K562 (cell line): ENCODE measurements around the gene ITPR3. TPM values are rescaled to one million over a fixed set of nuclear protein-coding genes. Genes with fewer than 3 reads are reported as not detected.

ENCODE experiments used
- ATAC-seq: fragments of 200-7000 bp; cut with Tn5 transposase; 3 replicates; pipeline ENCODE4 v1.9.1; 2020; ENCODE audit warnings: moderate library complexity
- BruUV-seq: library from RNA; stranded (reverse); fragments of 400-500 nt; replicated peaks from 2 replicates; lab custom pipeline; 2021; lab: Mats Ljungman, UMichigan
- CTCF ChIA-PET: fragments of 300-600 bp; formaldehyde crosslinking; extraction: SDS; loops from one replicate; lab custom pipeline; 2021; ENCODE audit warnings: low intra/inter-chr PET ratio; lab: Yijun Ruan, JAX
- POLR2A ChIA-PET: fragments of 300-600, 350-650 bp; sonication (Branson Sonifier 250); formaldehyde crosslinking; extraction: SDS; loops from one replicate; lab custom pipeline; 2021; ENCODE audit warnings: antibody characterized with exemption, inconsistent platforms; lab: Yijun Ruan, JAX
- DNase-seq, 4 experiments: peaks; one replicate each; pipeline versions ENCODE4 v3.0.0 to v3.0.0-alpha.2; 2011 to 2018; ENCODE audit warnings: low spot score in 3 of 4, mixed read lengths in 3 of 4; ENCODE audit errors: extremely low read depth in 1 of 4
- FAIRE-seq: peaks from 2 replicates; lab custom pipeline; 2011; peaks lifted over from hg19 to GRCh38; lab: Jason Lieb, UNC
- H2AFZ ChIP-seq: 2 replicates; pipeline ENCODE4 v1.6.0; 2011; ENCODE audit warnings: low read depth, low read length, control low read depth, inconsistent platforms
- H3K27ac ChIP-seq: fragments of 200-600 bp; 3 replicates; pipeline ENCODE4 v1.8.0; 2011; ENCODE audit warnings: low read depth, mild to moderate bottlenecking, control low read depth, inconsistent platforms, low read length, moderate library complexity, mixed read lengths; ENCODE audit errors: extremely low read depth
- H3K27me3 ChIP-seq, 2 experiments: fragments of 300-600 bp in 1 of 2; 2 replicates in 1 of 2; 3 replicates in 1 of 2; pipeline versions ENCODE4 v1.6.0 to v1.8.0; 2011; ENCODE audit warnings: inconsistent platforms in 2 of 2, low read length in 2 of 2, mild to moderate bottlenecking in 1 of 2, mixed read lengths in 1 of 2, moderate library complexity in 1 of 2; ENCODE audit not compliant: control insufficient read depth in 2 of 2, insufficient read depth in 2 of 2
- H3K36me3 ChIP-seq: fragments of 300-600 bp; 3 replicates; pipeline ENCODE4 v1.8.0; 2011; ENCODE audit warnings: mild to moderate bottlenecking, low read length, inconsistent platforms; ENCODE audit not compliant: control insufficient read depth, insufficient read depth
- H3K4me1 ChIP-seq, 2 experiments: fragments of 200-600 bp in 1 of 2; replicated peaks in 1 of 2; 2 replicates in 1 of 2; 3 replicates in 1 of 2; pipeline versions ENCODE4 v1.5.1 to v1.8.0; 2011; ENCODE audit warnings: inconsistent platforms in 2 of 2, low read length in 2 of 2, mild to moderate bottlenecking in 1 of 2, mixed read lengths in 1 of 2, moderate library complexity in 1 of 2; ENCODE audit not compliant: control insufficient read depth in 2 of 2, insufficient read depth in 2 of 2
- H3K4me2 ChIP-seq: 2 replicates; pipeline ENCODE4 v1.6.1; 2011; ENCODE audit warnings: low read length, control low read depth, inconsistent platforms, mixed read lengths; ENCODE audit not compliant: insufficient read depth
- H3K4me3 ChIP-seq: fragments of 200-600 bp; sonication (generic), shearing (Covaris generic); 2 replicates; pipeline ENCODE4 v1.5.1; 2016; ENCODE audit warnings: control low read depth, inconsistent platforms
- H3K79me2 ChIP-seq: fragments of 200-600 bp; 3 replicates; pipeline ENCODE4 v1.8.0; 2011; ENCODE audit warnings: low read length, inconsistent platforms; ENCODE audit not compliant: control insufficient read depth, insufficient read depth
- H3K9ac ChIP-seq, 2 experiments: 2 replicates each; pipeline versions ENCODE4 v1.6.0 to v1.6.1; 2011; ENCODE audit warnings: low read depth in 2 of 2, low read length in 2 of 2, control low read depth in 1 of 2, inconsistent platforms in 1 of 2, mild to moderate bottlenecking in 1 of 2, mixed read lengths in 1 of 2; ENCODE audit not compliant: insufficient read depth in 1 of 2
- H3K9me1 ChIP-seq: one replicate; pipeline ENCODE4 v1.6.0; 2011; ENCODE audit warnings: inconsistent platforms, mild to moderate bottlenecking, low read length, moderate library complexity; ENCODE audit not compliant: control insufficient read depth, insufficient read depth
- H3K9me3 ChIP-seq: replicated peaks from 2 replicates; pipeline ENCODE4 v1.5.1; 2011; ENCODE audit warnings: low read depth, low read length, inconsistent platforms; ENCODE audit not compliant: control insufficient read depth, insufficient read depth
- H4K20me1 ChIP-seq: replicated peaks from 2 replicates; pipeline ENCODE4 v1.6.1; 2011; ENCODE audit warnings: low read length, inconsistent platforms, mixed read lengths; ENCODE audit not compliant: control insufficient read depth, insufficient read depth
- ARID1B ChIP-seq: fragments of 450-650 bp; IDR thresholded peaks from 2 replicates; pipeline ENCODE4 v1.6.1; 2016; ENCODE audit warnings: antibody characterized with exemption, mild to moderate bottlenecking, inconsistent platforms
- CREB1 ChIP-seq, 2 experiments: sonication (generic) in 1 of 2; formaldehyde crosslinking in 1 of 2; IDR thresholded peaks; 2 replicates each; pipeline versions ENCODE4 v1.6.1 to v1.8.0; 2012 to 2022; ENCODE audit warnings: inconsistent platforms in 1 of 2, mild to moderate bottlenecking in 1 of 2, missing genetic modification reagents in 1 of 2, moderate library complexity in 1 of 2
- HMBOX1 ChIP-seq: sonication (generic); IDR thresholded peaks from 2 replicates; pipeline ENCODE4 v1.6.1; 2016
- HMG20A ChIP-seq: fragments of 450-650 bp; formaldehyde crosslinking; conservative IDR thresholded peaks from 2 replicates; pipeline ENCODE4 v1.4.0; 2020; ENCODE audit warnings: mild to moderate bottlenecking, mixed read lengths
- KAT2B ChIP-seq: IDR thresholded peaks from one replicate; pipeline ENCODE4 v1.6.1; 2012; ENCODE audit warnings: low read depth, mild to moderate bottlenecking, control low read depth, inconsistent platforms, low read length, moderate library complexity
- MAX ChIP-seq: sonication (generic); formaldehyde crosslinking; IDR thresholded peaks from 2 replicates; pipeline ENCODE4 v1.9.0; 2022; ENCODE audit warnings: mild to moderate bottlenecking, missing genetic modification reagents
- MITF ChIP-seq: IDR thresholded peaks from 2 replicates; pipeline ENCODE4 v1.6.1; 2014; ENCODE audit warnings: antibody characterized with exemption
- NBN ChIP-seq: fragments of 450-650 bp; IDR thresholded peaks from 2 replicates; pipeline ENCODE4 v1.6.1; 2016; ENCODE audit warnings: low read depth, mild to moderate bottlenecking
- NFE2L1 ChIP-seq: fragments of 450-650 bp; IDR thresholded peaks from 2 replicates; pipeline ENCODE4 v1.6.1; 2016; ENCODE audit warnings: missing genetic modification characterization, low read depth, mild to moderate bottlenecking, missing compliant biosample characterization, moderate library complexity, borderline replicate concordance
- NR2F6 ChIP-seq: fragments of 450-650 bp; formaldehyde crosslinking; IDR thresholded peaks from 2 replicates; pipeline ENCODE4 v1.4.0; 2020; ENCODE audit warnings: mild to moderate bottlenecking
- RNF2 ChIP-seq: sonication (generic); IDR thresholded peaks from 2 replicates; pipeline ENCODE4 v1.6.1; 2016
- SMARCE1 ChIP-seq: fragments of 450-650 bp; IDR thresholded peaks from 2 replicates; pipeline ENCODE4 v1.7.1; 2016; ENCODE audit warnings: mild to moderate bottlenecking
- THAP7 ChIP-seq: fragments of 250-450 bp; sonication (Bioruptor Pico); IDR thresholded peaks from 2 replicates; pipeline ENCODE4 v1.5.0; 2021
- THRA ChIP-seq: fragments of 450-650 bp; IDR thresholded peaks from 2 replicates; pipeline ENCODE4 v1.6.1; 2017; ENCODE audit warnings: mild to moderate bottlenecking, moderate library complexity
- ZEB2 ChIP-seq: fragments of 450-650 bp; IDR thresholded peaks from 2 replicates; pipeline ENCODE4 v1.6.1; 2016
- WGBS: fragments of 100-300 bp; shearing (Covaris generic); methylation state at CpG from one replicate; pipeline ENCODE4 v1.1.6; 2016; ENCODE audit warnings: low coverage, mixed read lengths; ENCODE audit not compliant: insufficient coverage; ENCODE audit errors: missing lambda C conversion rate; 5-methylcytosine and 5-hydroxymethylcytosine counted together
- in situ Hi-C: fragments of 300-500 bp; cut with MboI; formaldehyde crosslinking; loops from 4 replicates; pipeline ENCODE4 v1.15.0; 2018; ENCODE audit warnings: inconsistent platforms, mixed read lengths
- intact Hi-C: fragments of 100-400 bp; cut with micrococcal nuclease; formaldehyde crosslinking; loops from 2 replicates; pipeline ENCODE4 v1.14.2; 2022
- polyA plus RNA-seq, 8 experiments: library from polyadenylated mRNA; depleted of rRNA in 4 of 8; stranded (reverse) in 5 of 8; unstranded in 3 of 8; fragments of >200 nt; fragmentation: Nextera tagmentation in 2 of 8; fragmentation: Illumina TruSeq in 1 of 8; extraction: Ambion mirVana in 2 of 8; extraction: Trizol in 1 of 8; gene quantifications; 2 replicates each; pipeline versions ENCODE4 v1.2.1 to v1.2.3, GENCODE V29; 2011 to 2014; ENCODE audit warnings: inconsistent platforms in 1 of 8, missing spikeins in 1 of 8
- total RNA-seq, 7 experiments: library from RNA; depleted of rRNA in 6 of 7; stranded (reverse); fragments of >200 nt in 6 of 7; fragmentation: Illumina TruSeq in 2 of 7; extraction: Trizol in 2 of 7; gene quantifications; 2 replicates each; pipeline versions ENCODE4 v1.2.1 to v1.2.3, GENCODE V29; 2011 to 2021; ENCODE audit warnings: low replicate concordance in 1 of 7

Gene ITPR3
- total and polyA plus RNA-seq, 9 of the 15 experiments (the other 6 are each of a cell fraction or from before 2014, with no cell fraction given) = 0.39 to 35.7 (median 13.2) TPM

GRCh38 chr6:33609019-33609418 lies 12.1 kb upstream of the ITPR3 start (continued):
- TF ChIP-seq ARID1B = peak; percentile 36
- no peak for TF ChIP-seq SMARCE1
- TF ChIP-seq HMBOX1 = no peak
- no peak for TF ChIP-seq KAT2B
- TF ChIP-seq NFE2L1 (tag) = peak; percentile 89

- ATAC-seq = no peak
- Histone ChIP-seq H3K9me1 (no peaks in the 10 kb centered on the region), H3K79me2 (no peaks in the 10 kb centered on the region), H4K20me1 (no peaks in the 10 kb centered on the region), H3K4me3 (no peak overlapping the region), H3K9me3 (no peaks in the 10 kb centered on the region), H3K27ac (no peak overlapping the region), H3K4me1 (peaks cover 13 to 25% of the 10 kb centered on the region in 2 experiments; a peak in 4 of 5 replicates), H2AFZ (peak overlapping the region; percentile 67), H3K36me3 (no peaks in the 10 kb centered on the region), H3K4me2 (no peak overlapping the region), H3K27me3 (peaks cover 3 to 12% of the 10 kb centered on the region in 2 experiments; a peak in 2 of 5 replicates), H3K9ac (peak overlapping the region in 1 of 2 experiments; percentile 81; a peak in 1 of 4 replicates)
- no peak for FAIRE-seq
- intact Hi-C loops = no loop called here
- WGBS = 37% methylated on average over 6 of the region's 6 CpGs
- in situ Hi-C loops = no loop called here
- CTCF ChIA-PET = no interaction called here
- DNase-seq = no peak
- POLR2A ChIA-PET = interaction anchor here (0.7 kb wide), 2 partner anchors 156 to 172 kb away, joined by 3 read pairs; no protein-coding TSS in a partner anchor
- TF ChIP-seq ZEB2 = no peak
- TF ChIP-seq THRA = no peak
- no peak for TF ChIP-seq HMG20A (CRISPR knock-in tag)
- TF ChIP-seq NR2F6 (CRISPR knock-in tag) = no peak
- TF ChIP-seq NBN = no peak
- TF ChIP-seq CREB1 (IDR thresholded peaks at IDR 0.05) = no peak
- no peak for TF ChIP-seq CREB1 (CRISPR knock-in tag; IDR thresholded peaks at IDR 0.05)
- no peak for TF ChIP-seq MITF
- no peak for TF ChIP-seq THAP7 (CRISPR knock-in tag)
- no peak for TF ChIP-seq RNF2
- TF ChIP-seq MAX (CRISPR knock-in tag) = no peak
- no TSS peak for BruUV-seq
Measured at GRCh38 chr6:33609528-33609927, 11.6 kb upstream of the ITPR3 start.
